Neural cell (in vitro differentiated cells): Measurements from ENCODE around the gene RBM17.

Experiments
- CTCF ChIP-seq: fragments of 450-650 bp; IDR thresholded peaks from 2 replicates; pipeline ENCODE4 v1.5.1; 2014; ENCODE audit warnings: antibody characterized with exemption, mild to moderate bottlenecking, moderate library complexity; ENCODE audit not compliant: poor library complexity, severe bottlenecking
- EP300 ChIP-seq: fragments of 450-650 bp; conservative IDR thresholded peaks from 2 replicates; pipeline ENCODE4 v1.6.1; 2014; ENCODE audit warnings: antibody characterized with exemption, mild to moderate bottlenecking, moderate library complexity; ENCODE audit not compliant: poor library complexity, severe bottlenecking
- EZH2 ChIP-seq: fragments of 200-600, 300-800 bp; shearing (Covaris generic), sonication (generic); IDR thresholded peaks from 2 replicates; pipeline ENCODE4 v1.6.1; 2014; ENCODE audit warnings: antibody characterized with exemption, low read length, borderline replicate concordance, mild to moderate bottlenecking; ENCODE audit not compliant: insufficient read depth, poor library complexity, severe bottlenecking
- MXI1 ChIP-seq: fragments of 450-650 bp; conservative IDR thresholded peaks from 2 replicates; pipeline ENCODE4 v1.6.1; 2014; ENCODE audit warnings: antibody characterized with exemption, mild to moderate bottlenecking; ENCODE audit not compliant: poor library complexity, severe bottlenecking
- POLR2AphosphoS5 ChIP-seq: IDR thresholded peaks from 2 replicates; pipeline ENCODE4 v1.6.1; 2012
- RAD21 ChIP-seq: fragments of 450-650 bp; conservative IDR thresholded peaks from 2 replicates; pipeline ENCODE4 v1.6.1; 2014; ENCODE audit warnings: antibody characterized with exemption, mild to moderate bottlenecking, moderate library complexity
- REST ChIP-seq: IDR thresholded peaks from 2 replicates; pipeline ENCODE4 v1.6.1; 2012; ENCODE audit warnings: borderline replicate concordance
- SMC3 ChIP-seq: fragments of 450-650 bp; conservative IDR thresholded peaks from 2 replicates; pipeline ENCODE4 v1.6.1; 2014; ENCODE audit warnings: antibody characterized with exemption, mild to moderate bottlenecking, moderate library complexity; ENCODE audit not compliant: poor library complexity
- TAF1 ChIP-seq: IDR thresholded peaks from 2 replicates; pipeline ENCODE4 v1.6.1; 2012; ENCODE audit warnings: low read depth

- TF ChIP-seq CTCF (no peak), EZH2 (no peak), EP300 (no peak), TAF1 (no peak), POLR2AphosphoS5 (peak; percentile 17), RAD21 (no peak), SMC3 (peak; percentile 24), REST (no peak), MXI1 (peak; percentile 54)
Measured at GRCh38 chr10:6144406-6145165, 55.8 kb downstream of the RBM17 start.
